ENCODE data around the gene MGAT3. TPM values are rescaled to one million over a fixed set of nuclear protein-coding genes. Genes with fewer than 3 reads are reported as not detected.

Gene MGAT3
- total and polyA plus RNA-seq, 2 of the 13 experiments (the other 11 are each of a cell fraction or from before 2014, with no cell fraction given): 0.11 to 0.15 TPM

GRCh38 chr22:39528080-39528661 lies 71.4 kb downstream of the MGAT3 start:
- in situ Hi-C loops (cut with HindIII; ENCODE audit: extremely low pct_ligation_motif_present, low pct_unique_long_range_greater_than_20kb) (no loop called here), intact Hi-C loops (cut with micrococcal nuclease; ENCODE audit: unreplicated experiment) (no loop called here)
- Histone ChIP-seq H2AFZ (ENCODE audit: low read length) (no peak overlapping the region), H3K27me3 (ENCODE audit: control insufficient read depth in 1 of 2, insufficient read depth in 2 of 2, low read length in 2 of 2) (no peaks in the 10 kb centered on the region; a peak in 1 of 5 replicates), H3K4me1 (ENCODE audit: insufficient read depth, low read length) (peaks cover 80% of the 10 kb centered on the region), H3K27ac (ENCODE audit: extremely low read length, insufficient read depth, low read length) (no peak overlapping the region), H3K9me3 (ENCODE audit: low read length) (no peaks in the 10 kb centered on the region), H3K4me3 (replicated peaks in 1 of 3; ENCODE audit: insufficient read depth in 1 of 3, low read depth in 2 of 3, low read length in 3 of 3) (no peak overlapping the region; a peak in 1 of 6 replicates), H3K4me2 (ENCODE audit: low read depth, low read length) (peak overlapping the region; percentile 33; the same call in 1 of the 2 replicates), H3K36me3 (replicated peaks in 1 of 2; ENCODE audit: control insufficient read depth in 1 of 2, insufficient read depth in 2 of 2, low read length in 2 of 2) (peaks cover 6 to 18% of the 10 kb centered on the region in 2 experiments), H3K9ac (ENCODE audit: insufficient read depth, low read depth, low read length) (no peak overlapping the region), H4K20me1 (ENCODE audit: insufficient read depth, low read length) (peaks cover 46% of the 10 kb centered on the region), H3K79me2 (ENCODE audit: insufficient read depth, low read length) (peaks cover 23% of the 10 kb centered on the region)
- no TSS peak for BruUV-seq (replicated peaks)
- 89% methylated on average over 12 of the region's 12 CpGs for WGBS (ENCODE audit: low lambda C conversion rate)
- TF ChIP-seq SRSF4 (IDR thresholded peaks at IDR 0.05; ENCODE audit: low read depth, low read length, poor library complexity, severe bottlenecking): no peak
- 0 out of 4 replicates have a peak, but pooled peaks of 1 of the 2 experiments have one; percentile 13 for TF ChIP-seq POLR2A (IDR thresholded peaks at IDR 0.05; ENCODE audit: insufficient read depth in 1 of 2, low read depth in 2 of 2, low read length in 2 of 2)
- 0 out of 2 replicates have a peak, but pooled peaks have one; percentile 4 for TF ChIP-seq SP4 (CRISPR knock-in tag; IDR thresholded peaks at IDR 0.05)
- FAIRE-seq: no peak
- ChIA-PET CTCF (ENCODE audit: low intra/inter-chr PET ratio, low total read pairs) (interaction anchor here (1.2 to 3.3 kb wide), 3 partner anchors 32 to 35 kb away, joined by 4 to 24 read pairs (median 18); no protein-coding TSS in a partner anchor), POLR2A (interaction anchor here (0.7 to 11.2 kb wide), 9 partner anchors 8 to 209 kb away, joined by 3 to 167 read pairs (median 6); partner anchors contain the start of genes ATF4, MIEF1 and RPL3)
- DNase-seq (ENCODE audit: low spot score): no peak
- ATAC-seq: no peak

GRCh38 chr22:39528681-39529486 lies 72.1 kb downstream of the MGAT3 start:
- H3K9me3 ChIP-seq (ENCODE audit: low read length): no peaks in the 10 kb centered on the region
- no peak overlapping the region for H3K9ac ChIP-seq (ENCODE audit: insufficient read depth, low read depth, low read length)
- DNase-seq (ENCODE audit: low spot score) (peak; percentile 80), FAIRE-seq (no peak), ATAC-seq (peak; percentile 12)
- in situ Hi-C loops (cut with HindIII; ENCODE audit: extremely low pct_ligation_motif_present, low pct_unique_long_range_greater_than_20kb): no loop called here
- WGBS (ENCODE audit: low lambda C conversion rate): over 99% methylated on average over 10 of the region's 32 CpGs
- H4K20me1 ChIP-seq (ENCODE audit: insufficient read depth, low read length): peaks cover 42% of the 10 kb centered on the region
- H3K27ac ChIP-seq (ENCODE audit: extremely low read length, insufficient read depth, low read length): no peak overlapping the region
- H3K4me1 ChIP-seq (ENCODE audit: insufficient read depth, low read length): peaks cover 83% of the 10 kb centered on the region
- H3K79me2 ChIP-seq (ENCODE audit: insufficient read depth, low read length): peaks cover 21% of the 10 kb centered on the region
- no TSS peak for BruUV-seq (replicated peaks)
- H3K4me2 ChIP-seq (ENCODE audit: low read depth, low read length): peak overlapping the region; percentile 59
- H3K36me3 ChIP-seq (replicated peaks in 1 of 2; ENCODE audit: control insufficient read depth in 1 of 2, insufficient read depth in 2 of 2, low read length in 2 of 2): peaks cover 3 to 15% of the 10 kb centered on the region in 2 experiments
- POLR2A ChIA-PET: interaction anchor here (0.8 to 11.2 kb wide), 10 partner anchors 8 to 515 kb away, joined by 3 to 167 read pairs (median 6); partner anchors contain the start of genes ATF4, MIEF1, RPL3 and TAB1
- no peak overlapping the region for H2AFZ ChIP-seq (ENCODE audit: low read length)
- CTCF ChIA-PET (ENCODE audit: low intra/inter-chr PET ratio, low total read pairs): interaction anchor here (1.6 to 3.3 kb wide), 2 partner anchors 33 to 36 kb away, joined by 18 to 24 read pairs; no protein-coding TSS in a partner anchor
- intact Hi-C loops (cut with micrococcal nuclease; ENCODE audit: unreplicated experiment): loop anchor here (1.0 kb wide), 1 partner anchor 36 kb away; no protein-coding TSS in a partner anchor
- H3K4me3 ChIP-seq (replicated peaks in 1 of 3; ENCODE audit: insufficient read depth in 1 of 3, low read depth in 2 of 3, low read length in 3 of 3): peak overlapping the region in 1 of 3 experiments; percentile 9; a peak in 1 of 6 replicates
- H3K27me3 ChIP-seq (ENCODE audit: control insufficient read depth in 1 of 2, insufficient read depth in 2 of 2, low read length in 2 of 2): no peaks in the 10 kb centered on the region; a peak in 1 of 5 replicates
- peak; percentile 88 for TF ChIP-seq ZNF331 (CRISPR knock-in tag; IDR thresholded peaks at IDR 0.05)
- peak; percentile 84 for TF ChIP-seq ZNF770 (CRISPR knock-in tag; IDR thresholded peaks at IDR 0.05)
- no peak for TF ChIP-seq ZBTB3 (CRISPR knock-in tag; IDR thresholded peaks at IDR 0.05; ENCODE audit: borderline replicate concordance, low read depth)
- TF ChIP-seq ZNF230 (CRISPR knock-in tag; IDR thresholded peaks at IDR 0.05): no peak
- TF ChIP-seq ZNF496 (CRISPR knock-in tag; IDR thresholded peaks at IDR 0.05; ENCODE audit: insufficient replicate concordance): no peak
- peak; percentile 83; the same call in 1 of the 2 replicates for TF ChIP-seq MTA1 (CRISPR knock-in tag; IDR thresholded peaks at IDR 0.05; ENCODE audit: borderline replicate concordance)
- TF ChIP-seq PRMT3 (CRISPR knock-in tag; IDR thresholded peaks at IDR 0.05; ENCODE audit: borderline replicate concordance, low read depth): 0 out of 2 replicates have a peak, but pooled peaks have one; percentile 65
- no peak for TF ChIP-seq ZNF577 (CRISPR knock-in tag; IDR thresholded peaks at IDR 0.05; ENCODE audit: borderline replicate concordance, low read depth)
- TF ChIP-seq ZNF607 (CRISPR knock-in tag; IDR thresholded peaks at IDR 0.05; ENCODE audit: borderline replicate concordance): peak; percentile 65
